ENCODE results near the gene UBIAD1. TPM values are rescaled to one million over a fixed set of nuclear protein-coding genes. Genes with fewer than 3 reads are reported as not detected.

Gene UBIAD1
- total and polyA plus RNA-seq, 9 of the 15 experiments (the other 6 are each of a cell fraction or from before 2014, with no cell fraction given) = 6.2 to 34.3 (median 22.3) TPM

DNA sequence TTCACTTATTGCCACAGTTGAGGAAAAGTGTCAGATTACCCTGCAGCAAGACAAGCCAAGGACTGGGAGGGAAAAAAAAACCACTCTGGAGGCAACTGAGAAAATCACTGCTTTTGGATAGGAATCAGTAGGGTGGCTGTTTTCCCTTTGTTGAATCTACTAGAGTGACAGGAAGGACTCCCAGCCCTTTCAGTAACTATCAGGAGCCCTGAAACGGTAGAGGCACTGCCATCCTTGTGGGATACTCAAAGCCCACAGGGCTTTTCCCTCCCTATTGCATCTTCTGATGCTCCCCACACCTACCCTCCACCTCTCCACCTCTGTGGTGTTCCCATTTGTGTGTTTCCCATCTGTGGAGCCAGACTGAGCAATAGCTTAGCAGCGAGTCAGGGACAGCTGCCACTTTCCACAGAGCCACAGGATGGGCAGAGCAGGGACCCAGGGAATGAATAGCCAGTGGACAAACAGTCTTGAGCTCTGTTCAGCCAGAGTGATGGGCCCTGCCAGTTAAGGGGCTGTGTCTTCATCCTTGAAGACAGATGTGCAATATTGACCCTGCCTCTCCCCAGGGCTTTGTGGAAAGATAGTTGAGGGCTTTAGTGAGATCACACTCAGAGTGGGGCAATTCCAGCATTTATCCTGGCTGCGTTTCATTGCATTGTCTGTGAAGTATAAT, 13.9 kb downstream of the UBIAD1 start:
- no peak for FAIRE-seq

More for the DNA sequence above, 13.9 kb downstream of the UBIAD1 start:
- Histone ChIP-seq H3K36me3 (ENCODE audit: control insufficient read depth, insufficient read depth, low read length) (peaks cover 67% of the 10 kb centered on the region), H3K4me1 (replicated peaks in 1 of 2; ENCODE audit: control insufficient read depth in 2 of 2, insufficient read depth in 2 of 2, low read length in 2 of 2) (no peaks in the 10 kb centered on the region), H3K27ac (ENCODE audit: extremely low read depth, low read depth, low read length) (no peak overlapping the region), H3K9me3 (replicated peaks; ENCODE audit: control insufficient read depth, insufficient read depth, low read depth, low read length) (no peaks in the 10 kb centered on the region), H3K9ac (ENCODE audit: insufficient read depth in 1 of 2, low read depth in 2 of 2, low read length in 2 of 2) (no peak overlapping the region), H4K20me1 (replicated peaks; ENCODE audit: control insufficient read depth, insufficient read depth, low read length) (0 out of 2 replicates have a peak, but pooled peaks cover 4% of the 10 kb centered on the region), H3K79me2 (ENCODE audit: control insufficient read depth, insufficient read depth, low read length) (peaks cover 16% of the 10 kb centered on the region), H3K9me1 (ENCODE audit: control insufficient read depth, insufficient read depth, low read length) (no peaks in the 10 kb centered on the region), H3K27me3 (ENCODE audit: control insufficient read depth in 2 of 2, insufficient read depth in 2 of 2, low read length in 2 of 2) (no peaks in the 10 kb centered on the region), H3K4me2 (ENCODE audit: insufficient read depth, low read length) (no peak overlapping the region), H3K4me3 (no peak overlapping the region), H2AFZ (ENCODE audit: low read depth, low read length) (no peak overlapping the region)
- DNase-seq (ENCODE audit: extremely low read depth in 1 of 4, low spot score in 3 of 4) (no peak), ATAC-seq (no peak)
- intact Hi-C loops (cut with micrococcal nuclease) = no loop called here
- WGBS (ENCODE audit: insufficient coverage, low coverage, missing lambda C conversion rate) = 88% methylated on average over 3 of the region's 3 CpGs
- in situ Hi-C loops (cut with MboI) = no loop called here
- CTCF ChIA-PET (ENCODE audit: low intra/inter-chr PET ratio) = interaction anchor here (0.6 kb wide), 1 partner anchor 436 kb away, joined by 3 read pairs; no protein-coding TSS in a partner anchor
- no peak for TF ChIP-seq ZNF174 (CRISPR knock-in tag; IDR thresholded peaks at IDR 0.05)
- no peak for TF ChIP-seq POLR2B (IDR thresholded peaks at IDR 0.05; ENCODE audit: low read depth, partially characterized antibody)
- no peak for TF ChIP-seq HBP1 (CRISPR knock-in tag; IDR thresholded peaks at IDR 0.05)
- TF ChIP-seq FOXK1 (CRISPR knock-in tag; IDR thresholded peaks at IDR 0.05; ENCODE audit: borderline replicate concordance) = no peak
- no peak for TF ChIP-seq MCM7 (IDR thresholded peaks at IDR 0.05)
- TF ChIP-seq TAF15 (IDR thresholded peaks at IDR 0.05; ENCODE audit: low read depth, low read length) = no peak
- no peak for TF ChIP-seq DIDO1 (tag; IDR thresholded peaks at IDR 0.05; ENCODE audit: low read depth)
- no peak for TF ChIP-seq TCF15 (CRISPR knock-in tag; IDR thresholded peaks at IDR 0.05)
- TF ChIP-seq RBM22 (IDR thresholded peaks at IDR 0.05; ENCODE audit: low read depth, low read length, poor library complexity, severe bottlenecking) = no peak
- TF ChIP-seq ARHGAP35 (IDR thresholded peaks at IDR 0.05; ENCODE audit: partially characterized antibody) = no peak
- POLR2A ChIA-PET = interaction anchor here (0.6 to 1.4 kb wide), 2 partner anchors 10 to 192 kb away, joined by 3 to 5 read pairs; partner anchors contain the start of gene DISP3
- BruUV-seq (replicated peaks) = no TSS peak
